A549 (cell line): ENCODE data around the gene GABBR2.

ENCODE experiments used
- MAFK ChIP-seq: fragments of 450-650 bp; IDR thresholded peaks from 2 replicates; pipeline ENCODE4 v1.6.1; 2014; ENCODE audit not compliant: partially characterized antibody
- TP53 ChIP-seq: fragments of 250-450 bp; sonication (Bioruptor Pico); IDR thresholded peaks from 2 replicates; pipeline ENCODE4 v1.5.0; 2021; ENCODE audit warnings: mild to moderate bottlenecking, moderate library complexity
- TF ChIP-seq, protein P1 (sequence below): fragments of >200 bp; sonication (Bioruptor Twin); formaldehyde crosslinking; IDR thresholded peaks from 3 replicates; pipeline ENCODE4 v1.5.1; 2016

DNA sequence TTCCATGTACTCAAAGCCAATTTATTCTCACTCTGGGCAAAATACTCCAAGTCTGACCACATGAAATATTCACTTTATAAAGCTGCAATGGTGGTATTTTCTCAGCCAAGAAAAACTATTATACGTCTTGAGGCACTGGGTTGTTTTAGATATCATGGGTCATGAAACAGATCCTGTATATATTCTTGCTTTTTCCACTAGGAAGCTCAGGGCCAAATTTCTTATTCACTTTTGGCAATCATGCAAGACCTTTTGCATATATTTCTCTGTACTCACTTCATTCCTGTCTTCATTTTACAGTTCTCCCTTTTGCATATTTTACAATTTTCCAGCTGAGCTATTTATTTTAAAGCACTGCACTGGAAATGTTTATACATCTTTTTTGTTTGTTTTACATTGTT, 49.8 kb downstream of the GABBR2 start:
- TF ChIP-seq, protein P1, sequence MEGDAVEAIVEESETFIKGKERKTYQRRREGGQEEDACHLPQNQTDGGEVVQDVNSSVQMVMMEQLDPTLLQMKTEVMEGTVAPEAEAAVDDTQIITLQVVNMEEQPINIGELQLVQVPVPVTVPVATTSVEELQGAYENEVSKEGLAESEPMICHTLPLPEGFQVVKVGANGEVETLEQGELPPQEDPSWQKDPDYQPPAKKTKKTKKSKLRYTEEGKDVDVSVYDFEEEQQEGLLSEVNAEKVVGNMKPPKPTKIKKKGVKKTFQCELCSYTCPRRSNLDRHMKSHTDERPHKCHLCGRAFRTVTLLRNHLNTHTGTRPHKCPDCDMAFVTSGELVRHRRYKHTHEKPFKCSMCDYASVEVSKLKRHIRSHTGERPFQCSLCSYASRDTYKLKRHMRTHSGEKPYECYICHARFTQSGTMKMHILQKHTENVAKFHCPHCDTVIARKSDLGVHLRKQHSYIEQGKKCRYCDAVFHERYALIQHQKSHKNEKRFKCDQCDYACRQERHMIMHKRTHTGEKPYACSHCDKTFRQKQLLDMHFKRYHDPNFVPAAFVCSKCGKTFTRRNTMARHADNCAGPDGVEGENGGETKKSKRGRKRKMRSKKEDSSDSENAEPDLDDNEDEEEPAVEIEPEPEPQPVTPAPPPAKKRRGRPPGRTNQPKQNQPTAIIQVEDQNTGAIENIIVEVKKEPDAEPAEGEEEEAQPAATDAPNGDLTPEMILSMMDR: no peak
- no peak for TF ChIP-seq TP53 (CRISPR knock-in tag)
- no peak for TF ChIP-seq MAFK
